Loucy (cell line): ENCODE results near the gene NIN.

Source experiments
- EZH2phosphoT487 ChIP-seq: fragments of 200-600 bp; IDR thresholded peaks from 2 replicates; pipeline ENCODE4 v1.6.1; 2018; ENCODE audit warnings: antibody characterized with exemption, mild to moderate bottlenecking, moderate library complexity, borderline replicate concordance
- TF ChIP-seq, protein P1 (sequence below): fragments of 200-600 bp; sonication (generic); conservative IDR thresholded peaks from 2 replicates; pipeline ENCODE4 v1.5.1; 2014; ENCODE audit warnings: mild to moderate bottlenecking, antibody characterized with exemption, low read length

DNA sequence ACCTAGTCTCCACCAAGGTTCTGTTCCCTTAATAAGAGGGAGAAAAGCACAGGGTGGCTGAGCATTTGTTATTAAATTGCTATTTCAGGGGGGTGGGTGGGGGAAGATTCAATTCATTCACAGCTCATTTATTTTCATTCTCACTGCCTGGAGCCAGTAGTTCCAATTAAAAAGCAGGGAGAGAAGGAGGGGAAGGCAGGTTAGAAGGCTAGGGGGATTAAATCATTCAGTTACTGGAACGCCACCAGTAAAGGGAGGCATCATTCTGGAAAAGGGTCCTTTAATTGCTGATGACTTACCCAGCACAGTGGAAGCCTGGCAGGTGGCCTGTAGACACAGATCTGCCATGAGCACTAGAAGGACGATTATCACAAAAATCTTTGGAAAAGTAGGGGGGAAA is 47.4 kb downstream of the NIN start:
- TF ChIP-seq, protein P1, sequence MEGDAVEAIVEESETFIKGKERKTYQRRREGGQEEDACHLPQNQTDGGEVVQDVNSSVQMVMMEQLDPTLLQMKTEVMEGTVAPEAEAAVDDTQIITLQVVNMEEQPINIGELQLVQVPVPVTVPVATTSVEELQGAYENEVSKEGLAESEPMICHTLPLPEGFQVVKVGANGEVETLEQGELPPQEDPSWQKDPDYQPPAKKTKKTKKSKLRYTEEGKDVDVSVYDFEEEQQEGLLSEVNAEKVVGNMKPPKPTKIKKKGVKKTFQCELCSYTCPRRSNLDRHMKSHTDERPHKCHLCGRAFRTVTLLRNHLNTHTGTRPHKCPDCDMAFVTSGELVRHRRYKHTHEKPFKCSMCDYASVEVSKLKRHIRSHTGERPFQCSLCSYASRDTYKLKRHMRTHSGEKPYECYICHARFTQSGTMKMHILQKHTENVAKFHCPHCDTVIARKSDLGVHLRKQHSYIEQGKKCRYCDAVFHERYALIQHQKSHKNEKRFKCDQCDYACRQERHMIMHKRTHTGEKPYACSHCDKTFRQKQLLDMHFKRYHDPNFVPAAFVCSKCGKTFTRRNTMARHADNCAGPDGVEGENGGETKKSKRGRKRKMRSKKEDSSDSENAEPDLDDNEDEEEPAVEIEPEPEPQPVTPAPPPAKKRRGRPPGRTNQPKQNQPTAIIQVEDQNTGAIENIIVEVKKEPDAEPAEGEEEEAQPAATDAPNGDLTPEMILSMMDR: no peak
- no peak for TF ChIP-seq EZH2phosphoT487
